ENCODE measurements around the gene TRIM21. TPM values are rescaled to one million over a fixed set of nuclear protein-coding genes. Genes with fewer than 3 reads are reported as not detected.

The TRIM21 gene
- total and polyA plus RNA-seq, 2 of the 13 experiments (the other 11 are each of a cell fraction or from before 2014, with no cell fraction given): 6.2 to 9.6 TPM

DNA sequence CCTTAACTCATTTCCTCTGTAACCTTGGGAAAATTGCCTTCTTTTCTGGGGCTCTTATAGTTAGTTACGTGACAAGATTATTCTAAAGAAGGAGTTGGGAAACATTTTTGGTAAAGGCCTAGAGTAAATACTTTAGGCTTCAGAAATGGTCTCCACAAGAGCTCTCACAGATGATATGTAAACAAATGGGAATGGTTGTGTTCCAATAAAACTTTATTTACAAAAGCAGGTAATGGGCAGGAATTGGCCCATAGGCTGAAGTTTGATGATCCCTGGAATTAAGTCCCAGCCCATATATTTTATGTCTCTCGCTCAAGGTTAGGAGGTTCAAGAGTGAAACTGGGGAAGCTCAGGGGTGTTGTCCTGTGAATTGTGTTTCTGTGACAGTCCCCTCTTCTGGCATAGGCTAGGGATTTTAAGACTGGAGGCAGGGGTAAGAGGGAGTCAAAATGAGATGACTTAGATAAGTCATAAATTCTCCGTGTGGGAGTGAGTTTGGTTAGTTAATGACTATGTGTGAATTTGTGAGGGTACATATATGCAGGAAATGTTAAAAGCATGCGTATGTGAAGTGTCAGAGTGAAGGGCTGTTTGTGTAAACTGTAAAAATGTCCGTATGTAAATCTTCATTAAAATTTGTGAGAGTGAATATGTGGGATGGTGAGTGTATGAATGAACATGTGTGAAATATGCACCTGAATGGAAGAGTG is 17.9 kb downstream of the TRIM21 start:
- in situ Hi-C loops (cut with HindIII; ENCODE audit: extremely low pct_ligation_motif_present, low pct_unique_long_range_greater_than_20kb): no loop called here
- no peak overlapping the region for H3K27ac ChIP-seq (ENCODE audit: extremely low read length, insufficient read depth, low read length)
- H4K20me1 ChIP-seq (ENCODE audit: insufficient read depth, low read length): no peaks in the 10 kb centered on the region
- H3K4me3 ChIP-seq (replicated peaks in 1 of 3; ENCODE audit: insufficient read depth in 1 of 3, low read depth in 2 of 3, low read length in 3 of 3): no peak overlapping the region
- H3K27me3 ChIP-seq (ENCODE audit: control insufficient read depth in 1 of 2, insufficient read depth in 2 of 2, low read length in 2 of 2): peaks cover 1 to 14% of the 10 kb centered on the region in 2 experiments; a peak in 3 of 5 replicates
- WGBS (ENCODE audit: low lambda C conversion rate): 24% methylated on average over 5 of the region's 5 CpGs
- no TSS peak for BruUV-seq (replicated peaks)
- H3K79me2 ChIP-seq (ENCODE audit: insufficient read depth, low read length): no peaks in the 10 kb centered on the region
- H3K4me2 ChIP-seq (ENCODE audit: low read depth, low read length): no peak overlapping the region
- H3K36me3 ChIP-seq (replicated peaks in 1 of 2; ENCODE audit: control insufficient read depth in 1 of 2, insufficient read depth in 2 of 2, low read length in 2 of 2): no peaks in the 10 kb centered on the region
- ChIA-PET CTCF (ENCODE audit: low intra/inter-chr PET ratio, low total read pairs) (no interaction called here), POLR2A (no interaction called here)
- DNase-seq (ENCODE audit: low spot score) (no peak), ATAC-seq (no peak), FAIRE-seq (no peak)
- no peak overlapping the region for H2AFZ ChIP-seq (ENCODE audit: low read length)
- H3K9ac ChIP-seq (ENCODE audit: insufficient read depth, low read depth, low read length): no peak overlapping the region
- intact Hi-C loops (cut with micrococcal nuclease; ENCODE audit: unreplicated experiment): no loop called here
- no peaks in the 10 kb centered on the region for H3K9me3 ChIP-seq (ENCODE audit: low read length)
- no peak for TF ChIP-seq IKZF4 (CRISPR knock-in tag; IDR thresholded peaks at IDR 0.05; ENCODE audit: borderline replicate concordance, low read depth, not compliant biosample characterization)
- H3K4me1 ChIP-seq (ENCODE audit: insufficient read depth, low read length): no peaks in the 10 kb centered on the region

DNA sequence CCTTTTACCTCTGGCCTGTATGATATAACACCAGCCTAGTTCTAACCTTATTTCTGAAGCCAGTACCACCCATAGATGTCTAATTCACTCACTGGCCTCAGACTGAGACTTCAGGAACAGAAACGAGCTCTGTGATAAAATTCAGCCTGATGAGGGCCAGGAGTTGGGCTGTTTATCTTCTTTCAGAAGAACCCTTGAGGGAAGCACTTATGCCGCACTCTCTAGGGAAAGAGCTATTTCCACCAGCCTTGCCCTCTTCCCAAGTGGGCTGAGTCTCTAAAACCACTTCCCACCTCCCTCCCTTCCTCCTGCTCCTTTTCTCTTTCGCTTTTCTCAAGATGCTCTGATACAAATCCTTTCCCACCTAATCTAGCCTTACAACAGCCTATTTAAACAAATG is 23.3 kb downstream of the TRIM21 start:
- intact Hi-C loops (cut with micrococcal nuclease; ENCODE audit: unreplicated experiment) (no loop called here), in situ Hi-C loops (cut with HindIII; ENCODE audit: extremely low pct_ligation_motif_present, low pct_unique_long_range_greater_than_20kb) (no loop called here)
- WGBS (ENCODE audit: low lambda C conversion rate): under 1% methylated on average over 3 of the region's 3 CpGs
- Histone ChIP-seq H3K4me3 (replicated peaks in 1 of 3; ENCODE audit: insufficient read depth in 1 of 3, low read depth in 2 of 3, low read length in 3 of 3) (no peak overlapping the region), H3K4me1 (ENCODE audit: insufficient read depth, low read length) (no peaks in the 10 kb centered on the region), H3K4me2 (ENCODE audit: low read depth, low read length) (no peak overlapping the region), H3K79me2 (ENCODE audit: insufficient read depth, low read length) (no peaks in the 10 kb centered on the region), H3K27ac (ENCODE audit: extremely low read length, insufficient read depth, low read length) (no peak overlapping the region), H3K27me3 (ENCODE audit: control insufficient read depth in 1 of 2, insufficient read depth in 2 of 2, low read length in 2 of 2) (peaks cover 0 to 5% of the 10 kb centered on the region in 2 experiments; a peak in 1 of 5 replicates), H3K9me3 (ENCODE audit: low read length) (no peaks in the 10 kb centered on the region), H3K9ac (ENCODE audit: insufficient read depth, low read depth, low read length) (no peak overlapping the region), H3K36me3 (replicated peaks in 1 of 2; ENCODE audit: control insufficient read depth in 1 of 2, insufficient read depth in 2 of 2, low read length in 2 of 2) (no peaks in the 10 kb centered on the region), H2AFZ (ENCODE audit: low read length) (no peak overlapping the region), H4K20me1 (ENCODE audit: insufficient read depth, low read length) (no peaks in the 10 kb centered on the region)
- TF ChIP-seq MIER2 (CRISPR knock-in tag; IDR thresholded peaks at IDR 0.05) (no peak), SP4 (CRISPR knock-in tag; IDR thresholded peaks at IDR 0.05) (no peak), RXRA (CRISPR knock-in tag; IDR thresholded peaks at IDR 0.05) (no peak), ZBTB20 (CRISPR knock-in tag; IDR thresholded peaks at IDR 0.05; ENCODE audit: borderline replicate concordance, low read depth) (no peak), ZNF205 (CRISPR knock-in tag; IDR thresholded peaks at IDR 0.05) (no peak), MEIS1 (CRISPR knock-in tag; IDR thresholded peaks at IDR 0.05; ENCODE audit: borderline replicate concordance) (no peak), TCF12 (IDR thresholded peaks at IDR 0.05) (no peak), TCF12 (CRISPR knock-in tag; IDR thresholded peaks at IDR 0.05) (no peak), ZNF446 (CRISPR knock-in tag; IDR thresholded peaks at IDR 0.05) (no peak), ZNF326 (CRISPR knock-in tag; IDR thresholded peaks at IDR 0.05; ENCODE audit: borderline replicate concordance) (no peak), ZNF331 (CRISPR knock-in tag; IDR thresholded peaks at IDR 0.05) (no peak), EEA1 (CRISPR knock-in tag; IDR thresholded peaks at IDR 0.05; ENCODE audit: borderline replicate concordance) (no peak), NKX3-1 (CRISPR knock-in tag; IDR thresholded peaks at IDR 0.05) (no peak), SYNCRIP (IDR thresholded peaks at IDR 0.05; ENCODE audit: insufficient read depth, low read depth, low read length) (no peak), MEIS2 (CRISPR knock-in tag; IDR thresholded peaks at IDR 0.05) (no peak), ZNF124 (CRISPR knock-in tag; IDR thresholded peaks at IDR 0.05) (no peak), ESRRA (CRISPR knock-in tag; IDR thresholded peaks at IDR 0.05; ENCODE audit: low read depth) (no peak), PITX1 (CRISPR knock-in tag; IDR thresholded peaks at IDR 0.05) (no peak), GABPB1 (CRISPR knock-in tag; IDR thresholded peaks at IDR 0.05) (no peak)
- TF ChIP-seq, protein P1, sequence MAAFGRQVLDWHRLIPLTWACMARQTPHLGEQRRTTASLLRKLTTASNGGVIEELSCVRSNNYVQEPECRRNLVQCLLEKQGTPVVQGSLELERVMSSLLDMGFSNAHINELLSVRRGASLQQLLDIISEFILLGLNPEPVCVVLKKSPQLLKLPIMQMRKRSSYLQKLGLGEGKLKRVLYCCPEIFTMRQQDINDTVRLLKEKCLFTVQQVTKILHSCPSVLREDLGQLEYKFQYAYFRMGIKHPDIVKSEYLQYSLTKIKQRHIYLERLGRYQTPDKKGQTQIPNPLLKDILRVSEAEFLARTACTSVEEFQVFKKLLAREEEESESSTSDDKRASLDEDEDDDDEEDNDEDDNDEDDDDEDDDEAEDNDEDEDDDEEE (CRISPR knock-in tag; IDR thresholded peaks at IDR 0.05): no peak
- no TSS peak for BruUV-seq (replicated peaks)
- no peak for FAIRE-seq
- ChIA-PET CTCF (ENCODE audit: low intra/inter-chr PET ratio, low total read pairs) (no interaction called here), POLR2A (no interaction called here)
- ATAC-seq: no peak
- no peak for DNase-seq (ENCODE audit: low spot score)
